Germinal center (tissue), 1 donor: ENCODE measurements around the gene TMEM86B.

Source experiments
- DNase-seq: peaks from one replicate; pipeline ENCODE4 v3.0.0; 2012; ENCODE audit warnings: mixed read lengths, low spot score

The TMEM86B gene

GRCh38 chr19:55257461-55258420 is 29.2 kb upstream of the TMEM86B start:
- peak; percentile 46 for DNase-seq

- no peak for DNase-seq
Measured at GRCh38 chr19:55256562-55257460, 28.2 kb upstream of the TMEM86B start.

GRCh38 chr19:55255618-55256423 is 27.3 kb upstream of the TMEM86B start:
- peak; percentile 53 for DNase-seq

- DNase-seq, result no peak
Measured at GRCh38 chr19:55254625-55254977, 26.0 kb upstream of the TMEM86B start.

- peak; percentile 84 for DNase-seq
Measured at GRCh38 chr19:55253842-55254624, 25.5 kb upstream of the TMEM86B start.

GRCh38 chr19:55252760-55253663 is 24.4 kb upstream of the TMEM86B start:
- peak; percentile 29 for DNase-seq

- DNase-seq, result peak; percentile 51
Measured at GRCh38 chr19:55251341-55252081, 22.9 kb upstream of the TMEM86B start.

GRCh38 chr19:55250262-55251036 is 21.9 kb upstream of the TMEM86B start:
- no peak for DNase-seq

GRCh38 chr19:55249841-55250240 is 21.3 kb upstream of the TMEM86B start:
- DNase-seq, result no peak

- no peak for DNase-seq
Measured at GRCh38 chr19:55248704-55249103, 20.1 kb upstream of the TMEM86B start.

- DNase-seq, result no peak
Measured at GRCh38 chr19:55248166-55248675, 19.7 kb upstream of the TMEM86B start.

GRCh38 chr19:55247621-55248099 is 19.1 kb upstream of the TMEM86B start:
- no peak for DNase-seq

- no peak for DNase-seq
Measured at GRCh38 chr19:55246462-55247451, 18.2 kb upstream of the TMEM86B start.

GRCh38 chr19:55245236-55245904 is 16.8 kb upstream of the TMEM86B start:
- DNase-seq, result no peak

GRCh38 chr19:55244004-55244680 is 15.6 kb upstream of the TMEM86B start:
- no peak for DNase-seq

GRCh38 chr19:55242517-55242916 is 14.0 kb upstream of the TMEM86B start:
- DNase-seq, result no peak
